Head of caudate nucleus (tissue), 42 donors: Measurements from ENCODE around the gene BPIFB6.

Experiments
- DNase-seq, 42 donors: peaks; one replicate each; pipeline versions ENCODE4 v3.0.0 to v3.0.0-alpha.2; 2020 to 2021; ENCODE audit warnings: mixed read lengths in 7 of 42
- intact Hi-C: fragments of 100-400 bp; cut with DNase I; formaldehyde crosslinking; loops from one replicate; pipeline ENCODE4 v1.15.0; 2022

Gene BPIFB6

DNA sequence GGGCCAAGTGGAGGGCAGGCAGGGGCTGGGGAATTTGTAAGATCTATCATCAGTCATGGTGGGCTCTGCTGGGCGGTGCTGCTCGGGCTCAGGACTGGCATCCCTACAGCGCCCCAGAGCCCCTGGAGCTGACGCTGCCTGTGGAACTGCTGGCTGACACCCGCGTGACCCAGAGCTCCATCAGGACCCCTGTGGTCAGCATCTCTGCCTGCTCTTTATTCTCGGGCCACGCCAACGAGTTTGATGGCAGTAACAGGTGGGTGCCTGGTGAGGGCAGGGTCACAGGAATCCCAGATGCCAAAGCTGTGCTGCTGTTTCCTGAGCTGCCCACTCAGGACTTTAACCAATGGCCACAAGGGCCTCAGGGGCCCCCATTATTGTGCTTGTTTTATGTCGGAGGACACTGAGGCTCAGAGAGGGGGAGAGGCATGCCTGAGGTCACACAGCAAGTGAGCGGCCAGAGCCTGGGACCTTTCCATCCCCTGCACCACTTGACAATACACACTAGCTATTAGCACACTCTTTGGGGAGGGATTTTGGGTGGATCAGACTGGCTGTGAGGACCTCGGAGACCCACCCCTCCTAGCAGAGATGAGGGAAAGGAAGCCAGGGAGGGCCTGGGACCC, 17.6 kb upstream of the BPIFB6 start:
- DNase-seq, result no peak
- intact Hi-C loops, result no loop called here

DNA sequence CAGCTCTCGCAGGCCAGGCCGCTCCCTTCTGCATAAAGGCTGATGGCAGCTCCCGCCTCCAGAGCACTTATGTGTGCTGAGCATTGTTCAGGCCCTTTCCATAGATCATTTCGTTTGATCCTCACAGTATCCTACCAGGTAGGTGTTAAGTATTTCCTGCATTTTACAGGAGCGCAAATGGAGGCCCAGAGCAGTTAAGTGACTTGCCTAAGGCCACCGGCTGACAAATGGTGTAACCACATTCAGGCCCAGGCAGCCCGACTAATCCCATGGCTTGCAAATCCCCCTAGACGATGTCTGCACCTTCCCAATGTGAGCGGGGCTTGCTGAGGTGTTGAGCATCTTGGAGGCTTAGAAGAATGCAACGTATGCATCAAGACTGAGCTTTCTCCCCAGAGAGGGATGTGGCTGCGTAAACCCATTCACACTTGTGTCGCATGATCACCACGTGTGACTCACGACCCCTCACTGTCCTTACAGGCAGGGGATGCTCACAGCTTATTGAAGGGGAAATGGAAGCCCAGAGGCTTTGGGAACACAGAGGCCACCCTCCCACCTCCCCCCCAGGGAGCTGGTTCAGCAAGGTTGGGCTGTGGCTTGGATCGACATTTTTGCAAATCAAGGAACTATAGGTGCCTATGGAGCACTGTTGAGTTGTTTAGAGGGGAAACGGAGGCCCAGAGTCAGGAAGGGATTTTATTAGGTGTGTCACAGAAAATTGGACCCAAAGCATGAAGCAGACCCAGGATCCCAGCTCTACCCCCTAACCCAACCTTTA, 16.9 kb upstream of the BPIFB6 start:
- DNase-seq, result no peak
- intact Hi-C loops, result no loop called here

DNA sequence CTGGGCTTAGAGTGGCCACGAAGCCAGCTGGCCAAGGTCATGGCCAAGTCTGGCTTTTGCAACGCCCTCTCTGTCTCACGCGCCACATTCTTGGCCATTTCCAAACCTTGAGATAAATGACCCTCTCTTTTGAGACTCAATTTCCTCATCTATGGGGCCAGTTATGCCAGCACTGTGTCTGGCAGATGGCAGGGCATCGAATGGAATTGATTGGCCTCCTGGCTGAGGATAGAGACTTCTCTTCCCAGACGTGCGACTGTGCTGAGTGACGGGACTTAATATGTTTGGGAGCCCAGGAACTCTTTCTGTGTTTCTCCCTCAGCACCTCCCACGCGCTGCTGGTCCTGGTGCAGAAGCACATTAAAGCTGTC, 16.3 kb upstream of the BPIFB6 start:
- intact Hi-C loops, result no loop called here
- peak in 2 of 42 donors; percentile 8 to 21 for DNase-seq

DNA sequence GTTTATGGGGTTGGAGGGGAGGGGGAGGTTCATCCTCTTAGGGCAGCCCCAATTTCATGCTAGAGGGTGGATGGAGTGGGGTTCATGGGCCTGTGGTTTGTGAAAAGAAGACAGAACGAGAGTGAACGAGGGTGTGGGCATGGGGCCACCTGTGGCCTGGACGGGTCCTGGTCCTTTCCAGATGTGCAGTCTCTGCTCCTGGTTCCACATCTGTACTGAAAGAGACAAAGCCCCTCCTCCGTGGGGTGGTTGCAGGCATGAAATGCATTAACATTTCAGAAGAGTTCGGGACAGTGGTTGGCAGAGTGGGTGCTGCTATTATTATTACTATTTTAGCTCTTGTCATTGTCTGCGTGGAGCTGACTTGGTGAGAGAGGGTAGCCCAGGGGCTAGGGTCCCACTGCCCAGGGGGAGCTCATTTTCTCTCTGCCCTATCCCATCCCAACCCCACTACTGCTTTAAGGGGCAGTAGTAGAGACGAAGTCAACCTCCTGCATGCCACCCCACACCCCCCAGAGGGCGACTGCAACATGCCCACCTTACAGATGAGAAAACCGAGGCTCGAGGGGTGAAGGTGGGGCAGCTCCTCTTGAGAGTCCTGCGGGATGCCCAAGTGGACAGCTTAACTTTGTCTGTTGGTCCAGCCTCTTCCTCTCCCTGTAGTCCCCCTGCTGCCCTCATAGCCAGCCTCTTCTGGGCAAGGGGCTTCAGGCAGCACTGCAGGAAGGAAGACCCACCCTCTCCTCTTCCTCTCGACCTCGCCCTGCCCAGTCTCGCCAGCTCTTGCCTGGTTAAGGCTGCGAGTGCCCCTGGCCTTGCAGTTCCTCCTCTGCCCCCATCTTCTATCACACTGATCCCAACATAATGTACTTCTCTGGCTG, 15.5 kb upstream of the BPIFB6 start:
- no peak for DNase-seq
- intact Hi-C loops, result no loop called here

DNA sequence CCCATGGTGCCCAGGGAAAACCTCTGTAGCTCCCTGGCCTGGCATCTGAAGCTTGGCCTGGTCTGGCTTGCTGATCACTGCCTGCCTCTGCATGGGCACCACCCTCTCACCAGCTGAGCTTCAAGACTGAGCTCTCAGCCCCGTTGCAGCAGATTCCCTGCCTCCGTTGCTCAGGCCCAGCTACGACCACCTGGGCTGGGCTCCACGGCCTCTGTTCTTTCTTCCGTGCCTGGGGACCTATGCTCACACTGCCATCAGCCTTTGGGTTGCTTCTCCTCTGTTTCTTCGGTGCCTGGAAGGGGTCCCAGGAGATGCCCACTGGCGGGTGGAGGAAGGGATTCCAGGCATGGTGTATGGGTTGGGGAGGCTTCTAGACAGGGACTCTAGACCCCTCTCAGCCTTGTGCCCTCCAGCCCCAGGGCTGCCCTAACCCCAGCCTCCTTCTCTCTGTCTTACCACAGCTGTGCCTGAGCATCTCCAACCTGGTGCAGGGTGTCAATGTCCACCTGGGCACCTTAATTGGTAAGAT, 14.8 kb upstream of the BPIFB6 start:
- DNase-seq, result no peak
- intact Hi-C loops, result no loop called here

DNA sequence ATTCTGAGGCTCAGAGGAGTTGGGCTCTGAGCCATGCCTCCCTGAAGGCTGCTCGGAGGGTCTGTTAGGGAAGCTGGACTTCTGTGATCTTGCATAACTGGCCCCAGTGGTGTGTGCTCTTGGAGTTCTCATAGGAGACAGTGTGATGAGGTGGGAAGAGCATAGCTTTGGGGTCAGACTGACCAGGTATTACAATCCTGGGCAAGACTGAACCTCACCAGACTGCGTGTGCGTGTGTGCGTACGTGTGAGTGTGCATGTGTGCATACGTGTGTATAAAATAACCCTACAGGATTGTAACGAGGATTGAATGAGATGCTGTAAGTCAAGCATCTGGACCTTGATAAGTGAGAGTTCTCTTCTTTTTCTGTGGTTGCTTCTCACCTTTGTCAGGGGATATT, 13.9 kb upstream of the BPIFB6 start:
- intact Hi-C loops, result no loop called here

DNA sequence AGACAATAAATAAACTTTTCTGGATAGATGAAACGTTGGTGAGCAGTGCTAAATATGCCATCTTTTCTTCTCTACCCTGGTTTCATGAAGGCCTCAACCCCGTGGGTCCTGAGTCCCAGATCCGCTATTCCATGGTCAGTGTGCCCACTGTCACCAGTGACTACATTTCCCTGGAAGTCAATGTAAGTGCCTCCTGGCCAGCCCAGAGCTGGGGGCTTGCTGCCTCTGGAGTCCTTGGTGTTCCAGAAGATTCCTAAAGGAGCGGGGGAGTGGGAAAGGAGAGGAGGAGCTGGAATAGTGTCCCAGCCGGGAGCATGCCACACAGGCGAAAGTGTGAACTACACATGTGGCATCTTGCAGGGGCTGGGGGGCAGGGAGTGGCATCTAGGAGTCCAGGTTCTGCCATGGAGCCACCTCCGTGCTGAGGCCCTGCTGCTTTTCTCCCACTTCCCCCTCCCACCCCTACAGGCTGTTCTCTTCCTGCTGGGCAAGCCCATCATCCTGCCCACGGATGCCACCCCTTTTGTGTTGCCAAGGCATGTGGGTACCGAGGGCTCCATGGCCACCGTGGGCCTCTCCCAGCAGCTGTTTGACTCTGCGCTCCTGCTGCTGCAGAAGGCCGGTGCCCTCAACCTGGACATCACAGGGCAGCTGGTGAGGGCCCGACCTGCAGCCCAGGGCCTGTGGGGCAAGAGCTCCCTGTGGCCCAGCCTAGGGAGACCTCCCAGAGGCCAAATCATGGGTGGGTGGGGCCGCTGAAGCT, 13.1 kb upstream of the BPIFB6 start:
- no peak for DNase-seq

More for the DNA sequence above, 13.9 kb upstream of the BPIFB6 start:
- no peak for DNase-seq

DNA sequence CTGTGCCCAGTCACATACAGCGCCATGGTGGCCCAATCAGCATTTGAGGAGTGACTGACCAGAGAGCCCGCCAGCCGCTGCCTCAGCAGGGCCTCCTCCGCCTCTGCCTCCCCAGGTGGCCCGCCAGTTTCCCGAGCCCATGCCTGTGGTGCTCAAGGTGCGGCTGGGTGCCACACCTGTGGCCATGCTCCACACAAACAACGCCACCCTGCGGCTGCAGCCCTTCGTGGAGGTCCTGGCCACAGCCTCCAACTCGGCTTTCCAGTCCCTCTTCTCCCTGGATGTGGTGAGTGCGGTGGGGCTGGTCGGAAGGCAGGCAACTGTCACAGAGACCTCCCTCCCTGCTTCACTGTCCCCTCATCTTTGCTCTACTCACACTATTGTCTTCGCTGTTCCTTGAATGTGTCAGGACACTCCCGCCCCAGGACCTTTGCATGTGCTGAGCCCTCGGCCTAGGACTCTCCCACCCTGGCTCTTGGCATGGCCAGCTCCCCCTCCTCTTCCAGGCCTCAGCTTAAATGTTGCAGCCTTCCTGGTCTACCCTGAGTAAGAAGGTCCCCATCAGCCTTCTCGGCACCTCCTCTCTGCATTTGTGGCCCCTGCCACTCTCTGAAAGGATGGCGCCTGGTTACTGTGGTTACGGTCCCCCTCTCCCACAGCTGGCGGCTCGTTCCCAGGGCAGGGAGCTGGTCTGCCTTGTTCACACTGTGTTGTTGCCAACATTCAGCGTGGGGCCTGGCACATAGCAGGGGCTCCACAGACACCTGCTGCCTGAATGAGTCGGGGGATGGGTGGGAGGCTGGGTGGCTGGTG, 11.8 kb upstream of the BPIFB6 start:
- intact Hi-C loops, result no loop called here

More for the DNA sequence above, 13.1 kb upstream of the BPIFB6 start:
- intact Hi-C loops, result no loop called here

DNA sequence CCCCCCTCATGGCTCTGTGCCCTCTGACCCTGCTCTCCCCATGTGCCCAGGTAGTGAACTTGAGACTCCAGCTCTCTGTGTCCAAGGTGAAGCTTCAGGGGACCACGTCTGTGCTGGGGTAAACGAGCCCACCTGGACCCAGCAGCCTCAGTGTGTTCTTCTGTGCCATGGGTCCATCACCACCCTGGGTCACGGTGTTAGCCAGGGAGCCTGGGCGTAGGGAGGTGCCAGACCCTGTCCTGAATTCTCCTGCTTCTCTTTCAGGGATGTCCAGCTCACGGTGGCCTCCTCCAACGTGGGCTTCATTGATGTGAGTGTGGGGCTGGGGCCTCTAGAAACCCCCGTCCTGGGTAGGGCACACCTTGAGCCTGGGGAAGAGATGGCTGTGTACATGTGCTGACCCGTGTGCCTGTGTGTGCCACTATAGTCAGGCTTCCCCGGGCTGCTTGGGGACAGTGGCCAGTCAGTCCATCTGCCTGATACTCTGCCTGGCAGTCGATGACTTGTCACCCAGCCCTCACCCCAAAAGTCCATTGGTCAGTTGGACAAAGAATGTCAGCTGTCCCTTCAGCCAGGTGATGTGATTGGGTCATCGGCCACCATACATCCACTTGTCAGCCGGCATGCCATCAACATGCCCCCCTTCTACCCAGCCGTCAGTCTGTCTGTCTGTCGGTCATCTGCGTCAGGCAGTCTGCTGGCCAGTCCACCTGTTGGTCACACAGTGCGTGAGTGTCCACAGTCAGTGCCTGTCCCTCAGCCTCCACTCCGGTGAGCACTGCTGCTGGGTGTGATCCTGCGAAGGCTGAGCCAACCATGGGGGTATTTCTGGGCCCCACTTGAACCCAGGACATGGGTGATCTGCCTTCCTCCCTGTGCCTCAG, 10.9 kb upstream of the BPIFB6 start:
- DNase-seq, result no peak
- intact Hi-C loops, result no loop called here

More for the DNA sequence above, 11.8 kb upstream of the BPIFB6 start:
- DNase-seq, result no peak

DNA sequence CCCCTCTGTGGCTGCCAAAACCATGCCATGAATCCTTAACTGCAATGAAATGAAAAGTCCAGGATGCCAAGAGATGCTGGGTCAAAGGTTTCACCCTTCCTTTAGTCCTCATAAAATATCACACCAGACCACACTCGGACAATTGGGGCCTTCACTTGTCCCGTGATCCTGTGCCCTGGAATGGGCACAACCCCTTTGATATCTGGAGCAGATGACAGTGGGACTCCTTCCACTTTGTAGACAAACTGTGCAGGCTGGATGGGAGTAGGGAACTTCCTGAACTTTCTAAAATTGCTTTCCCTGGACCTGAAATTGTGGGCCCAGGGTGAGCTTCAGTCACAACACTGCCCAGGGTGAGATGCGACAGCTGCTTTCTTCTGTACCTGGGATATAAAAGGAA, 9.6 kb upstream of the BPIFB6 start:
- no peak for DNase-seq
- intact Hi-C loops, result no loop called here

DNA sequence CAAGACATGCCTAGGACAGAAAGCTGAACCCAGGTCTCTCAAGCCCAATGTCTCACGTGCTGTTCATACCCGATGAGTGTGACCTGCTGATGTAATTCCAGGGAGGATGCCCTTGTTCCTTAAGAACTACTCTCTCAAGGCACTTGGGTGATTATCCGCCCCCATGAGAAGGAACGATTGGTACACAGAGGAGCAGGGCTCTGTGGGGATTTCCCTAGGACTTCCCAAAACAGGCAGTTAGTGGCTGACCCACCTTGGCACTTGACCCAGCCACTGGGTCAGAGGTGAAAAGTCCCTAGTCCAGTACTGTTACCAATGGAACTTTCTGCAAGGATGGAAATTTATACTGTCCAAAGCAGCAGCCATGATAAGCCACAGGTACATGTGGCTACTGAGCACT, 9.2 kb upstream of the BPIFB6 start:
- DNase-seq, result no peak
- intact Hi-C loops, result no loop called here

DNA sequence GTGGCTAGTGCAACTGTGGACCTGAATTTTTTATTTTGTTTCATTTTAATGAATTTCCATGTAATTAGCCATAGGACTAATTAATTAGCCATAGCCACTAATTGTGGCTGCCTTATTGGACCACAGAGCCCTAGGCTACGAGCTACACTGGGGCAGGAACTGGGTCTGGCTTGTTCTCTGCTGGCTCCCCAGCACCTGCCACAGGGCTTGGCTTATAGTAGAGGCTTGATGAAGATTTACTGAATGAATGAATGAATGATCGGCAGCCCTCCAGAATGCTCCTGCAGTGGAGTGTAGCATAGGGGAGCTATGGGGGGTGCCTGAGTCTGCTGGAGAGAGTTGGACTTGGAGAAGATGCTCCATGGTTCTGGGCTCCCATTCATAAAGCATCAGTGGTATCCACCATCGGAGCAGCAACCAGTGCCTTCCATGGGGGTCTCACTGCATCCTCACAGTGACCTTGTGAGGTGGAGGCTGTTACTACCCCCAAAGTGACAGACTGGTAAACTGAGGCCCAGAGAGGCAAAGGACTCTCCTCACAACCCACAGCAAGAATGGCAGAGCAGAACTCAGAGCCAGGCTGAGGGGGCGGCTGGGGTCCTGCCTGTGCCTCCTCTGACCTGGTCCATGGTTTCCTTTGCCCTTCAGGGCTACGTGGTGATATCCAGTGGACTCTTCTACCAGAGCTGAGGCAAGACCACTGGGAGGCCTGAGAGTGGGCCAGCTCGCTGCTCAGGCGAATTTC, 8.6 kb upstream of the BPIFB6 start:
- intact Hi-C loops, result no loop called here
- DNase-seq, result no peak

DNA sequence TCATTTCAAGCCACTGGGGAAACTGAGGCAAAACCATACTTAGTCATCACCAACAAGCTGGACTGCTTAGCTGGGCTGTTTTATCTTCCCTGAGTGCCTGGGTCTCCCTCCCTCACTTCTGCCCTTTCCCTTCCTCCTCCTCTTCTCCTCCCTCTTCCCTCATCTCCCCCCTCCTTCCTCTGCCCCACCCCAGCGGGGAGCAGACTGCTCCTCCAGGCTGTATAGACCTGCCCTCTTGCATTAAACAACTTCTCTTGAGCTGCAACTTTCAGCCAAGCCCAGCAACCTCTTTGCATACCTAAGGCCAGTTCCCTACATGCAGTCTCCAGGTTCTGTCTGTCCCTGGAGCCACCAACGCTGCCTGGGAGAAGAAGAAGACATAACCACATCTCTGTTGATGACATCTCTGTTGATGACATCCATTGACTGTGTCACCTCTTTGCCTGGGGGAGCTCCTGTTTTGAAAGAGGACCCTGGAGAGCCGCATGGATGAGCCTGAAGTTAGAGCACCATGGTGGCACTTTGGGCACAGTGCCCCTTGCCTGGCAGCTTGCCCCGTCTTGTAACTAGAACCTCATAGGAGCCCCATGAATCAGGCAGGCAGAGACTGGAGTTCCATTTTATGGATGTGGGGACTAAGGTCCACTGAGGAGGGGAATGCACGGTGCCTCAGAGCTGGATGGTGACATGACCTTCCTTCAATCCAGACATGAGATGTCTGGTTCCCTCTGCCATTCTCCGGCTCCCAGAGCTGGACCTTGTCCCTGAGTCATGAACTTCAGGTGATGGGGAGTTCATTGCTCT, 7.8 kb upstream of the BPIFB6 start:
- intact Hi-C loops, result no loop called here

DNA sequence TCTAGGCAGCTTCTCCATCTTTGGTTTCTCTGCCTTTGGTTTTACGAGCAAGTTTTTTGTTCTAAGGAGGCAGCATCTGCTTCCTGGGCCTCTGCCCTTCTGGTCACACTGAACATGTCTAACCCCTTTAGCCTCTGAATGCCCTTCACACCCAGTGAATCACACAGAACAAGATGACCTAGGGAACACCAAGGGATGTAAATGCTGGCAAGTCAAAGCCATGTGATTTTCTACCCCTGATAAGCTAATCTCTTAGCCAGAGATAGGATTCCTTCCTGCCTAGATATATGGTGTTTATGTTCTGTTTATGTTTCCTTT, 7.2 kb upstream of the BPIFB6 start:
- intact Hi-C loops, result no loop called here
- DNase-seq, result no peak

More for the DNA sequence above, 7.8 kb upstream of the BPIFB6 start:
- DNase-seq, result no peak

DNA sequence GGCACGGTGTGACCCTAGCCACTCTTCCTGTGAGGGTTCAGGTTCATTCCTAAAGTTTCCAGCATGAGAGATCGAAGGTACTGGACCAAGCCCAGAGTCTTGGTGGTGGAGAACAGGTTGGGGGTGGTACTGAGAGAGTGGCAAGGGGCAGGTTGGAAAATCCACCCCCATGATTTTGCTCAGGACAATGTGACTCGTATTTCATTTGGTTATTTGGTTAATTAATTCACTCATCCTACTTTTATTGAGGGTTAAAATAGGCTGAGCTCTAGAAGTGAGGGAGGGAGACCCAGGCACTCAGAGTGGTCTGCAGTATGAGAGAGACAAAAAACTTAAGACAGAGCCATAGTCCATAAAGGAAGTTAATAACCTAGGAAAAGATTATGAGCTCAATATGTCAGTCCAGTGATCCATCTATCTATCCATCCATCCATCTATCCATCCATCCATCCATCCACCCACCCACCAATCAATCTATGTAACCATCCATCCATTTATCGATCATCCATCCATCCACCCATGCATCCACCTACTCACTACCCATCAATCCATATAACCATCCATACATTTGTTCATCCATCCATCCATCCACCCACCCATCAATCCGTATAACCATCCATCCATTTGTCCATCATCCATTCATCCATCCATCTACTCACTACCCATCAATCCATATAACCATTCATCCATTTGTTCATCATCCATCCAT, 6.7 kb upstream of the BPIFB6 start:
- DNase-seq, result no peak
- intact Hi-C loops, result no loop called here
